Retinal pigment epithelial cell (primary cell): ENCODE data around the gene SLC25A38.

Experiments used
- DNase-seq: peaks from one replicate; pipeline ENCODE4 v3.0.0-alpha.2; 2010; ENCODE audit warnings: low read depth
- H3K4me3 ChIP-seq: 2 replicates; pipeline ENCODE4 v1.5.1; 2011; ENCODE audit warnings: mild to moderate bottlenecking, low read length, control low read depth, moderate library complexity
- TF ChIP-seq, protein P1 (sequence below): conservative IDR thresholded peaks from 2 replicates; pipeline ENCODE4 v1.5.1; 2011; ENCODE audit warnings: low read depth, low read length, control low read depth, inconsistent platforms

Gene SLC25A38

GRCh38 chr3:39385456-39386090, 2.4 kb downstream of the SLC25A38 start:
- DNase-seq: no peak
- TF ChIP-seq, protein P1, sequence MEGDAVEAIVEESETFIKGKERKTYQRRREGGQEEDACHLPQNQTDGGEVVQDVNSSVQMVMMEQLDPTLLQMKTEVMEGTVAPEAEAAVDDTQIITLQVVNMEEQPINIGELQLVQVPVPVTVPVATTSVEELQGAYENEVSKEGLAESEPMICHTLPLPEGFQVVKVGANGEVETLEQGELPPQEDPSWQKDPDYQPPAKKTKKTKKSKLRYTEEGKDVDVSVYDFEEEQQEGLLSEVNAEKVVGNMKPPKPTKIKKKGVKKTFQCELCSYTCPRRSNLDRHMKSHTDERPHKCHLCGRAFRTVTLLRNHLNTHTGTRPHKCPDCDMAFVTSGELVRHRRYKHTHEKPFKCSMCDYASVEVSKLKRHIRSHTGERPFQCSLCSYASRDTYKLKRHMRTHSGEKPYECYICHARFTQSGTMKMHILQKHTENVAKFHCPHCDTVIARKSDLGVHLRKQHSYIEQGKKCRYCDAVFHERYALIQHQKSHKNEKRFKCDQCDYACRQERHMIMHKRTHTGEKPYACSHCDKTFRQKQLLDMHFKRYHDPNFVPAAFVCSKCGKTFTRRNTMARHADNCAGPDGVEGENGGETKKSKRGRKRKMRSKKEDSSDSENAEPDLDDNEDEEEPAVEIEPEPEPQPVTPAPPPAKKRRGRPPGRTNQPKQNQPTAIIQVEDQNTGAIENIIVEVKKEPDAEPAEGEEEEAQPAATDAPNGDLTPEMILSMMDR: no peak
- no peak overlapping the region for H3K4me3 ChIP-seq

DNA sequence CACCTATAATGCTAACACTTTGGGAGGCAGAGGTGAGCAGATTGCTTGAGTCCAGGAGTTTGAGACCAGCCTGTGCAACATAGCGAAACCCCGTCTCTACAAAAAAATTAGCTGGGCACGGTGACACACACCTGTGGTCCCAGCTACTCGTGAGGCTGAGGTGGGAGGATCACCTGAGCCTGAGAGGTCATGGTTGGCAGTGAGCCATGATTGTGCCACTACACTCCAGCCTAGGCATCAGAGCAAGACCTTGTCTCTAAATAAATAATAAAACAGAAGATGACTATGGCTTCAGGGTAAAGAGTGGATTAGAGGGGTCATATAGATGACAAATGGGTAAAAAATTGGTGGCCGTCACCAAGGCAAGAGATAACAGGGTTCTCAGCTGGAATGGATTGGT, 3.1 kb downstream of the SLC25A38 start:
- DNase-seq: no peak
- TF ChIP-seq, protein P1: no peak
- H3K4me3 ChIP-seq: no peak overlapping the region

GRCh38 chr3:39387411-39387975, 4.3 kb downstream of the SLC25A38 start:
- no peak for DNase-seq
- no peak overlapping the region for H3K4me3 ChIP-seq
- TF ChIP-seq, protein P1: no peak

- no peak for DNase-seq
- TF ChIP-seq, protein P1: no peak
- no peak overlapping the region for H3K4me3 ChIP-seq
These were observed 5.0 kb downstream of the SLC25A38 start for GRCh38 chr3:39388153-39388552.

DNA sequence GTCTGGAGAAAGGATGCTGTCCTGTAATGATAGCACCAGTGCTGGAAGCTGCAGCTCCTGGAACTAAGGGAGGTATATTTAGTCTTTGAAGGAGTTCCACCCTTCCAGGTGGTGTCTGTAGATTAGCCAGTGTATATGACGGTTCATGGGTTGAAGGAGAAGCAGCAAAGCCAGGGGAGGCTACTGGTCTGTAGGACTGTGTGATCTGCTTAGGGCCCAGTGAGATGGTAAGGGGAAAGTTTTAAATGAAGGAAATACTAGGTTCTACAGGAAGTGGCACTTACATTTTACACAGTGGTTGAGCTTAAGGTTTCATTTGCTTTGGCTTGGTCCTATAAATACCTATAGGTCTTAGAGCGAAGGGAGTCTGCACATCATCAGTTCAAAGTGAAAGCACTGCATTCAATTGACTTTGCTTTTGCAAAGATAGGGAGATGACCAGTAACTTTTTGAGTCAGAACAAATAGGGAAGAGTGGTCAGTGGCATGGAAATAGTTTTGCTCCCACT, 5.6 kb downstream of the SLC25A38 start:
- TF ChIP-seq, protein P1: no peak
- no peak for DNase-seq
- H3K4me3 ChIP-seq: no peak overlapping the region

GRCh38 chr3:39390181-39390580, 7.0 kb downstream of the SLC25A38 start:
- H3K4me3 ChIP-seq: no peak overlapping the region
- DNase-seq: no peak
- TF ChIP-seq, protein P1: no peak

DNA sequence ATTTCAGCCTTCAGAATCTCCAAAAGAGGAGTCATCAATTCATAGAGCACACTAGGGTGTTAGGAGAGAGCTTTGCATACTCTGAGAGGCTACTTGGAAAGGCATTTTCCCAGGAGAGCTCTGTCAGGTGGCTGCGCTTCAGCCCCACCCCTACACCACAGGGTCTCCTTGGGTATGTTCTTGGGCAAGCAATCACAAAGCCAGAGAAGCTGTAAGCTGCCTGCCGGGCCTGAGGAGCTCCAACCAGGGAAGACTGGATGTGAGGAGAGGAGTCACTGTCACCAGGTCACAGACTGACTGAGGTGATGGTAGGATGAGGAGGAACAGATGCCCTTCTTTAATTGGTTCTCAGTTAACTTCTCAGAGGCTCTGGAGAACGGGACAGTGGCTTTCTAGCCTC, 13.5 kb downstream of the SLC25A38 start:
- H3K4me3 ChIP-seq: no peak overlapping the region
- no peak for DNase-seq
- TF ChIP-seq, protein P1: no peak
